ENCODE measurements around the gene NLRC5. TPM values are rescaled to one million over a fixed set of nuclear protein-coding genes. Genes with fewer than 3 reads are reported as not detected.
"Not testable (repeated sequence)": the region's sequence is repeated elsewhere in the genome, so short reads cannot be mapped to it uniquely, and the experiment has no call there.

NLRC5 gene
- total RNA-seq, 1 donor from 2014 or later, result 44.9 TPM

DNA sequence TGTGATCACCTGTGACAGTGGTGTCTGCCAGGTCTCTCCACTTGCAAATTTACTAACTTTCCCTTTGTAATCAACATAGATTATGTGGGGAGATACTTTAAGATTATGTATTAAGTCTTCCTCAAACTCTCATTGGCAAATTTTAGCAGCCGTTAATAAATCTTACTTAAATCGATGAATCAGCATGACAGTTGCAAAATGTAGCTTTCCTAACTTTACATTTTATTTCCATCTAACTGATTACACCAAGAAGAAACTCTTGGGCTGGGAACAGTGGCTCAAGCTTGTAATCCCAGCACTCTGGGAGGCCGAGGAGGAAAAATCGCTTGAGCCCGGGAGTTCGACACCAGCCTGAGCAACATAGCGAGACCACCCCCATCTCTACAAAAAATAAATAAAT, 79.7 kb downstream of the NLRC5 start:
- intact Hi-C loops (cut with DNase I), result no loop called here
- no peak for TF ChIP-seq CTCF (IDR thresholded peaks at IDR 0.05)
- Histone ChIP-seq H3K4me1 (no peaks in the 10 kb centered on the region), H3K36me3 (peaks cover 5% of the 10 kb centered on the region), H3K27ac (no peak overlapping the region), H3K9me3 (no peaks in the 10 kb centered on the region), H3K27me3 (no peaks in the 10 kb centered on the region), H3K4me3 (no peak overlapping the region)
- ATAC-seq (no peak), DNase-seq (no peak)

DNA sequence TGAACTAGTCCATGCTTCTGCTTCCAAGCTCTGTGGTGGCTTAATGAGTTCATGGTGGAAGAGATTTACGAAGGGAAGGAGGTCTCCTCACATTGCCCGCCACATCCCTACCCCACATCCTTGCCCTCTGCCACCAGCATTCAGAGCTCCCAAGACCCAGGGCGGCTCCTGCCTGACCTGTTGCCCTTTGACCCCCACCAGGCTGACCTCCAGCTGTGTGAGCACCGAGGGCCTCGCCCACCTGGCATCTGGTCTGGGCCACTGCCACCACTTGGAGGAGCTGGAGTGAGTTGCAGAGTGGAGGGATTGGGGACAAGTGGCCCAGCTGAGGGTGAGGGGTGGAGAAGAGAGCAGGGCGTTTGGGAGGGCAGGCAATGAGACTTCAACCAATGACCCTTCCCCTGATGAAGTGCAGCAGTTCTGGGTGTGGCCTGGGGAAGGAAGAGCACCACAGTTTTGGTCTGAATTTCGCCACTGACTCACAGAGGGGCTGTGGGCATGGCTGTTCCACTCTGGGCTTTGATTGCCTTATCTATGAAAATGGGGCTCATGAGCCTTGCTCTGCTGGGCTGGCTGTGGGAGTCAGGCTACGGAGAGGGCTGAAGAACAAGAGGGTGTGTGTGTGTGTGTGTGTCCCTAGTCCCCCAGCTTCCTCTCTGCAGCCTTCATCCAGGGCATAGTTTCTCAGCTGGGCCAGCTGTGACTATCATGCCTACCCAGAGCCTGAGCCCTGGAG, 80.4 kb downstream of the NLRC5 start:
- ATAC-seq, result peak; percentile 48
- intact Hi-C loops (cut with DNase I), result no loop called here
- H3K4me1 ChIP-seq, result no peaks in the 10 kb centered on the region
- TF ChIP-seq CTCF (IDR thresholded peaks at IDR 0.05), result no peak
- H3K4me3 ChIP-seq, result no peak overlapping the region
- peaks cover 5% of the 10 kb centered on the region for H3K36me3 ChIP-seq
- H3K27me3 ChIP-seq, result no peaks in the 10 kb centered on the region
- no peak overlapping the region for H3K27ac ChIP-seq
- no peak for DNase-seq
- no peaks in the 10 kb centered on the region for H3K9me3 ChIP-seq

GRCh38 chr16:57070424-57070823, 81.1 kb downstream of the NLRC5 start:
- no peak for TF ChIP-seq CTCF (IDR thresholded peaks at IDR 0.05)
- no peaks in the 10 kb centered on the region for H3K4me1 ChIP-seq
- intact Hi-C loops (cut with DNase I), result no loop called here

DNA sequence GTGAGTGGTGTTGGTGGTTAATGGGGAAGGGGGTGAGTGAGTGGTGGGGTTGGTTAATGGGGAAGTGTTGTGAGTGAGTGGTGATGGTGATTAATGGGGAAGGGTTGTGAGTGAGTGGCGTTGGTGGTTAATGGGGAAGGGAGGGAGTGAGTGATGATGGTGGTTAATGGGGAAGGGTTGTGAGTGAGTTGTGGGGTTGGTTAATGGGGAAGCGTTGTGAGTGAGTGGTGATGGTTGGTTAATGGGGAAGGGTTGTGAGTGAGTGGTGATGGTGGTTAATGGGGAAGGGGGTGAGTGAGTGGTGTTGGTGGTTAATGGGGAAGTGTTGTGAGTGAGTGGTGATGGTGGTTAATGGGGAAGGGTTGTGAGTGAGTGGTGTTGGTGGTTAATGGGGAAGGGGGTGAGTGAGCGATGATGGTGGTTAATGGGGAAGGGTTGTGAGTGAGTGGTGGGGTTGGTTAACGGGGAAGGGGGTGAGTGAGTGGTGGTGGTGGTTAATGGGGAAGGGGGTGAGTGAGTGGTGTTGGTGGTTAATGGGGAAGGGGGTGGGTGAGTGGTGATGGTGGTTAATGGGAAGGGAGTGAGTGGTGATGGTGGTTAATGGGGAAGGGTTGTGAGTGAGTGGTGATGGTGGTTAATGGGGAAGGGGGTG, 81.8 kb downstream of the NLRC5 start:
- H3K4me1 ChIP-seq; H3K27me3 ChIP-seq; H3K9me3 ChIP-seq; H3K27ac ChIP-seq; ATAC-seq; H3K4me3 ChIP-seq; intact Hi-C loops (cut with DNase I); DNase-seq; H3K36me3 ChIP-seq: not testable (repeated sequence)

More at GRCh38 chr16:57070424-57070823, 81.1 kb downstream of the NLRC5 start:
- Histone ChIP-seq H3K9me3 (no peaks in the 10 kb centered on the region), H3K27me3 (no peaks in the 10 kb centered on the region), H3K27ac (no peak overlapping the region), H3K4me3 (no peak overlapping the region), H3K36me3 (peaks cover 5% of the 10 kb centered on the region)
- ATAC-seq (no peak), DNase-seq (no peak)

DNA sequence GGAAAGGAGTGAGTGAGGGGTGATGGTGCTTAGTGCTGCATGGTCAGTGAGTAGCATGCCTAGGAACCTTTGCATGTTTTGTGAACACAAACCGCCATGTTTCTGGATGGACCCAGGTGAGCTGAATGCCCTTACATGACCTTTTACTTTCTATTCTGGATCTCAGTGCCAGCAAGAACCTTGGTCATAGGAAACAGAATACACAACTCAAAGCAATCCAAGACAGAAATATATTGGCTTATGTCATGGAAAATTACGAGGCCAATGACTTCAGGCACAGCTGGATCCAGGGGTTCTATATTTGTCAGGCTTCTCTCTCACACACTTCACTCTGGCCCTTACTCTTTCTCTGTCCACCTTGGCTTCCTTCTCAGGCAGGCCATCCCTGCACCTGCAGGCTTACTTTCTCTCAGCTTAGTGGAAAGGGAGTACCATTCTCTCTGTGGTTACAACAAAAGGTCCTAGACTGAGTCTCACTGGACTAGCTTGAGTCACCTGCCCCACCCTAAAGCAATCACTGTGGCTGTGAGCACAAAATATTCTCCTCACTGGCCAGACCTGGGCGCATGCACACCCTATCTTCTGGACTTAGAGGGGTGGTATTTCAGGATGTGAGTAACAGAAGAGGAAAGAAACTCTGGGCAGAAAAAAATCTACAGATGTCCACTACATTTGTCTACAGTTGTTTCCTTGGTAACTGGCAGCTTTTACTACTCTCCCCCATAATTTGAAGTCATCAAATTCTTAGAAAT, 82.7 kb downstream of the NLRC5 start:
- no peak overlapping the region for H3K27ac ChIP-seq
- peaks cover 10% of the 10 kb centered on the region for H3K36me3 ChIP-seq
- intact Hi-C loops (cut with DNase I), result no loop called here
- ATAC-seq (no peak), DNase-seq (no peak)
- H3K27me3 ChIP-seq, result no peaks in the 10 kb centered on the region
- no peaks in the 10 kb centered on the region for H3K9me3 ChIP-seq
- no peak overlapping the region for H3K4me3 ChIP-seq
- no peaks in the 10 kb centered on the region for H3K4me1 ChIP-seq
- no peak for TF ChIP-seq CTCF (IDR thresholded peaks at IDR 0.05)
